Measurements from ENCODE around the gene RNF183. TPM values are rescaled to one million over a fixed set of nuclear protein-coding genes. Genes with fewer than 3 reads are reported as not detected.

The RNF183 gene, protein sequence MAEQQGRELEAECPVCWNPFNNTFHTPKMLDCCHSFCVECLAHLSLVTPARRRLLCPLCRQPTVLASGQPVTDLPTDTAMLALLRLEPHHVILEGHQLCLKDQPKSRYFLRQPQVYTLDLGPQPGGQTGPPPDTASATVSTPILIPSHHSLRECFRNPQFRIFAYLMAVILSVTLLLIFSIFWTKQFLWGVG
- 1 to 10 TPM in 2 of 4 donors, not detected in 2; 1.1 to 1.5 TPM for total RNA-seq

GRCh38 chr9:113302792-113303418 lies at the start of gene RNF183:
TSS of gene RNF183 (minus strand) at chr9:113303376. CDS start at chr9:113298184, 5,192 bp downstream.
- DNase-seq (ENCODE audit: low spot score in 2 of 2), result no peak
- 82 to 90% methylated on average over 25 of the region's 25 CpGs for WGBS, 2 donors
- intact Hi-C loops (cut with DNase I; ENCODE audit: low total_unique reads), result no loop called here
- no peak within 1 kb of the TSS for H3K4me3 ChIP-seq (ENCODE audit: low read depth, poor library complexity, severe bottlenecking)
- TF ChIP-seq CTCF (IDR thresholded peaks at IDR 0.05) (no peak), POLR2A (IDR thresholded peaks at IDR 0.05) (no peak)

DNA sequence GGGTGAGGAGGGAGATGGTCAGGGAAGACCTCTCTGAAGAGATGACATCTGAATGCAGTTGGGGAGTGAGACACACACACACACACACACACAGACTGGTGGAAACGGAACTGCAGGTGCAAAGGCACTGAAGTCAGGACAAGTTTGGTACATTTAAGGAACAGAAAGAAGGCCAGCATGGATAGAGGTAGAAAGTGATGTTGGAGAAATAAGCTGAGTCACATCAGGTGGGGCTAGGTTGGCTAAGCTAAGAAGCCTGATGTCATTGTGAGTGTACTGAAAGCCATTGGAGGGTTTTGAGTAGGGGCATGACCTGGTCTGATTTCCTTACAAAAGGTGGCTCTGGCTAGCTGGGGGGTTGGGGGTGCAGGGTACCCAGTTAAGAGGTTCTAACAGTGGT lies 49.2 kb upstream of the RNF183 start:
- WGBS, 2 donors, result 68 to 76% methylated on average over 1 of the region's 1 CpG
- peak in 1 of 2 donors; percentile 17 for DNase-seq (ENCODE audit: low spot score in 2 of 2)

DNA sequence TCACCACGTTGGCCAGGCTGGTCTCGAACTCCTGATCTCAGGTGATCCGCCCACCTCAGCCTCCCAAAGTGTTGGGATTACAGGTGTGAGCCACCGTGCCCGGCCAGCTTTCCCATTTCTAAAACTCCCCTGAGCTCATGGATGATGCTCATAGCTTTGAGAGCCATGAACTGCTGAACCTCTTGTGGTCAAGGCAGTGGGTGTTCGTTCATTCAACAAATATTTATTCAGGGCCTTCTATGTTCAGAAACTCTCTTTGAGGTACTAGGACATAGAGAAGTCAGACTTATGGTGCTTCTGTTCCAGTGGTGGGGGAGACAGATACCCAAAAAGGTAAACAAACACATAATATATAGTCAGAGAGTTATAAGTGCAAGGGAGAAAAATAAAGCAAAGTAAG lies 48.8 kb upstream of the RNF183 start:
- 87 to 90% methylated on average over 6 of the region's 6 CpGs for WGBS, 2 donors
- intact Hi-C loops (cut with DNase I; ENCODE audit: low total_unique reads), result no loop called here

More for the DNA sequence above, 49.2 kb upstream of the RNF183 start:
- no peak overlapping the region for H3K4me3 ChIP-seq (ENCODE audit: low read depth, poor library complexity, severe bottlenecking)
- TF ChIP-seq POLR2A (IDR thresholded peaks at IDR 0.05) (no peak), CTCF (IDR thresholded peaks at IDR 0.05) (no peak)
- intact Hi-C loops (cut with DNase I; ENCODE audit: low total_unique reads), result no loop called here

DNA sequence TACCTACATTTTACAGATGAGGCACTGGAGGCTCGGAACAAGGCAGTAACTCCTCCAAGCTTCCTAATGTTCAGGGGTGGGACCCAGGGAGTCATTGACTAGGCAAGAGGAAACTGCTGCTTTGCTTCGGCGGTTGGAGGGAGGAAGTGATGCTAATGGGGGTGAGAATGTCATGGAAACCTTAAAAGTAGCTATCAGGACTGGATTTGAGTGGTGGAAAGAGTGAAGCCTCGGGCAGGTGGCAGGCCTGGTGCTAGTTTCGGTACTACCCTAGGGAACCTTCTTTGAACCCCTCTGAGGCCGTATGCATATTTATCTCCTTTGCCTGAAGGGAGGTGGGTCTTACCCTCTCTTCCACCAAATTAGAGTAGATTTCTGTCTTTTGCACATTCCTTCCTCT lies 47.8 kb upstream of the RNF183 start:
- no peak for TF ChIP-seq CTCF (IDR thresholded peaks at IDR 0.05)
- no peak for TF ChIP-seq POLR2A (IDR thresholded peaks at IDR 0.05)
- DNase-seq (ENCODE audit: low spot score in 2 of 2), result no peak
- no peak overlapping the region for H3K4me3 ChIP-seq (ENCODE audit: low read depth, poor library complexity, severe bottlenecking)
- intact Hi-C loops (cut with DNase I; ENCODE audit: low total_unique reads), result no loop called here
- 50 to 58% methylated on average over 6 of the region's 6 CpGs for WGBS, 2 donors

More for the DNA sequence above, 48.8 kb upstream of the RNF183 start:
- H3K4me3 ChIP-seq (ENCODE audit: low read depth, poor library complexity, severe bottlenecking), result no peak overlapping the region
- TF ChIP-seq CTCF (IDR thresholded peaks at IDR 0.05) (no peak), POLR2A (IDR thresholded peaks at IDR 0.05) (no peak)
- DNase-seq (ENCODE audit: low spot score in 2 of 2), result no peak

DNA sequence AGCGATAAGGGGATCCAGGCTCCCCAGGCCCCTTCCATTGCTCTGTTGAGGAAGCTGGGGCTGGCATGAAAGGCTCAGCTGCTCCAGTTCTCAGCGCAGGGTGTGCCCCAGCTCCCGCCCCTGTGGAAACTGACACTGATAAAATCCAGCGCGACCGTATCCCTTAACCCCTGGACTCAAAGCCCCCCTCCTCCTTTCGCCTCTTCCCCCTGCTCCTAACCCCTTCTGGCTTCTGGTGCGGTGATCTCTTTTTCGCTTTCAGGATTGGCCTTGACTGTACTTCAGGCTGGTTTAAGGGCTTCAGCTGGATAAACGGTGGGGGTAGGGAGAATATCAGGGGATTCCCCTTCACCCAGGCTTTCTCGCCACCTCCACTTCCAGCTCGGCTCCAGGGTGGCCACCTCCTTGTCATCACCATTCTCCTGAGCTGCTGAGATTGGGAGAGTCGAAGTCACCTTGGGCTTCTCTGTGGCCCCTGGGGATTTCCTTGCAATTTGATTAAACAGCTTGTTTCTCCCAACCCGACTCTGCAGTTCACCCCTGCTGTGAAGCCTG lies 47.0 kb upstream of the RNF183 start:
- 16 to 18% methylated on average over 14 of the region's 14 CpGs for WGBS, 2 donors
- DNase-seq (ENCODE audit: low spot score in 2 of 2), result no peak
- intact Hi-C loops (cut with DNase I; ENCODE audit: low total_unique reads), result no loop called here

More for the DNA sequence above, 47.0 kb upstream of the RNF183 start:
- TF ChIP-seq CTCF (IDR thresholded peaks at IDR 0.05) (no peak), POLR2A (IDR thresholded peaks at IDR 0.05) (no peak)
- no peak overlapping the region for H3K4me3 ChIP-seq (ENCODE audit: low read depth, poor library complexity, severe bottlenecking)
